ENCODE measurements around the gene ZNF565.

The ZNF565 gene

GRCh38 chr19:36214386-36215275, at the start of gene ZNF565, which contains the start of gene ZNF146:
Gene ZNF565 (minus strand): TSS chr19:36214665. CDS start chr19:36201985, 12,680 bp downstream.
Gene ZNF146 (plus strand): TSS chr19:36215106. CDS start chr19:36236441, 21,335 bp downstream.
- DNase-seq (ENCODE audit: low spot score) = peak; percentile 91
- no peak for TF ChIP-seq CTCF (IDR thresholded peaks at IDR 0.05; ENCODE audit: extremely low read depth, insufficient read depth, missing control alignments)
- in situ Hi-C loops (cut with MboI; ENCODE audit: low pct_unique_long_range_greater_than_20kb, low sequenced_read_pairs, unreplicated experiment) = no loop called here

- no peak for TF ChIP-seq CTCF (IDR thresholded peaks at IDR 0.05; ENCODE audit: extremely low read depth, insufficient read depth, missing control alignments)
- no peak for DNase-seq (ENCODE audit: low spot score)
- in situ Hi-C loops (cut with MboI; ENCODE audit: low pct_unique_long_range_greater_than_20kb, low sequenced_read_pairs, unreplicated experiment) = no loop called here
Observed at GRCh38 chr19:36259211-36259610, 44.7 kb upstream of the ZNF565 start.

GRCh38 chr19:36258028-36258875, 43.8 kb upstream of the ZNF565 start:
- no peak for DNase-seq (ENCODE audit: low spot score)
- in situ Hi-C loops (cut with MboI; ENCODE audit: low pct_unique_long_range_greater_than_20kb, low sequenced_read_pairs, unreplicated experiment) = no loop called here
- no peak for TF ChIP-seq CTCF (IDR thresholded peaks at IDR 0.05; ENCODE audit: extremely low read depth, insufficient read depth, missing control alignments)

GRCh38 chr19:36257520-36257876, 43.0 kb upstream of the ZNF565 start:
- DNase-seq (ENCODE audit: low spot score) = no peak
- no peak for TF ChIP-seq CTCF (IDR thresholded peaks at IDR 0.05; ENCODE audit: extremely low read depth, insufficient read depth, missing control alignments)
- in situ Hi-C loops (cut with MboI; ENCODE audit: low pct_unique_long_range_greater_than_20kb, low sequenced_read_pairs, unreplicated experiment) = no loop called here

GRCh38 chr19:36256853-36257519, 42.5 kb upstream of the ZNF565 start:
- no peak for TF ChIP-seq CTCF (IDR thresholded peaks at IDR 0.05; ENCODE audit: extremely low read depth, insufficient read depth, missing control alignments)
- in situ Hi-C loops (cut with MboI; ENCODE audit: low pct_unique_long_range_greater_than_20kb, low sequenced_read_pairs, unreplicated experiment) = no loop called here
- no peak for DNase-seq (ENCODE audit: low spot score)

GRCh38 chr19:36256064-36256463, 41.6 kb upstream of the ZNF565 start:
- in situ Hi-C loops (cut with MboI; ENCODE audit: low pct_unique_long_range_greater_than_20kb, low sequenced_read_pairs, unreplicated experiment) = no loop called here
- TF ChIP-seq CTCF (IDR thresholded peaks at IDR 0.05; ENCODE audit: extremely low read depth, insufficient read depth, missing control alignments) = no peak
- DNase-seq (ENCODE audit: low spot score) = no peak
